Tibial nerve (tissue), 4 donors: ENCODE data around the gene MINDY4.

Experiments
- CTCF ChIP-seq, 5 experiments: fragments of 200-600 bp in 3 of 5; fragments of 450-650 bp in 2 of 5; sonication (generic) in 3 of 5; IDR thresholded peaks; one replicate each; pipeline ENCODE4 v1.5.1; 2016 to 2019; ENCODE audit warnings: antibody characterized with exemption in 5 of 5, mild to moderate bottlenecking in 3 of 5, moderate library complexity in 2 of 5
- EP300 ChIP-seq, 2 donors: sonication (generic); formaldehyde crosslinking; IDR thresholded peaks; one replicate each; pipeline ENCODE4 v1.6.1; 2017; ENCODE audit warnings: antibody characterized with exemption in 2 of 2, mild to moderate bottlenecking in 1 of 2
- POLR2A ChIP-seq, 2 donors: fragments of 450-650 bp; IDR thresholded peaks; one replicate each; pipeline ENCODE4 v1.6.1; 2017; ENCODE audit warnings: antibody characterized with exemption in 2 of 2, mild to moderate bottlenecking in 2 of 2, moderate library complexity in 2 of 2

GRCh38 chr7:30930621-30931020 is 159.4 kb downstream of the MINDY4 start:
- TF ChIP-seq CTCF (IDR thresholded peaks at IDR 0.05) (no peak), EP300 (IDR thresholded peaks at IDR 0.05) (no peak), POLR2A (IDR thresholded peaks at IDR 0.05) (no peak)
